ENCODE measurements around the gene TP53TG5.

DNA sequence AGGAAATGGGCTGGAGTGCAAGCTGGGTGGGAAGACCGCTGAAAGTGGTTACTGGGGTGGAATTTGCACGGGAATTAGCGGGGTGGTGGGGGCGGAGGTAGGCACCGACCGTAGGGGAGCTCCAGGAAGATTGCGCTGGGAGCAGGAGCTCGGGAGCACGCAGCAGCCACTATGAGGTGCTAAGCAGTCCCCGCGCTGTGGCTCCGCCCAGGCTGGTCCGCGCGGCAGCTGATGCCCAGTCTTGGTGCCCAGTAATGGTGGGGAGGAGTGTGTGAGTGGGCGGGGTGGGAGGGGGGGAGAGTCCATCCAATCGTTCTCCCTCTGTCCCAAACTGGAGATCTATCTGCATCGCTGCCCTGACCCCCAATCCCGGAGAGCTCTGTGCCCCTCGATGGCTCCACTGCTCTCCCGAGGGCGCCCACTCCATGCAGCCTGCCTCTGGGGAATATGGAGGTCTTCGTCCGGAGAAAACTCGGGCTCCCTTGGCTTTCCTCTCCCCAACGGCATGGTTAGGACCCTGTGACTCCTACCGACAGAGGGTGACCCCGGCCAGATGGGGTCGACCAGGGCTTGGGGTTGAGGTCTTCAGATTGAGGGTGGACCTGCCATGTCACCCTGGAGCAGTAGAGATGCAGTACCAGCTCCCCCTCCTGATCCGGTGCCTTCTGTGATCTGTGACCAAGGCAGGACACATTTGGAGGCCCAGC lies 5.3 kb downstream of the TP53TG5 start:
- no peak for TF ChIP-seq CTCF (IDR thresholded peaks at IDR 0.05)
- TF ChIP-seq POLR2A (IDR thresholded peaks at IDR 0.05): no peak

Data from right lobe of liver (tissue), 4 donors.